IMR-90 (cell line): Measurements from ENCODE around the gene NTN4. TPM values are rescaled to one million over a fixed set of nuclear protein-coding genes. Genes with fewer than 3 reads are reported as not detected.
A peak's percentile ranks its signal among the peaks of the same experiment; 100 is the strongest.

Experiments
- ATAC-seq: fragments of 200-7000 bp; cut with Tn5 transposase; 2 replicates; pipeline ENCODE4 v1.9.1; 2020; ENCODE audit warnings: low read depth, mild to moderate bottlenecking, moderate library complexity
- BruUV-seq: library from RNA; stranded (reverse); fragments of 400-500 nt; replicated peaks from 2 replicates; lab custom pipeline; 2021; lab: Mats Ljungman, UMichigan
- CTCF ChIA-PET: fragments of 300-600 bp; formaldehyde crosslinking; extraction: SDS; loops from one replicate; lab custom pipeline; 2021; ENCODE audit warnings: antibody characterized with exemption; lab: Yijun Ruan, JAX
- POLR2A ChIA-PET: fragments of 300-600 bp; sonication (Branson Sonifier 250); formaldehyde crosslinking; loops from one replicate; lab custom pipeline; 2022; ENCODE audit warnings: antibody characterized with exemption; ENCODE audit not compliant: unreplicated experiment; lab: Charles Lee
- DNase-seq: peaks from one replicate; pipeline ENCODE4 v3.0.0; 2013
- H2AFZ ChIP-seq: replicated peaks from 2 replicates; pipeline ENCODE3; 2013; ENCODE audit warnings: low read length, mild to moderate bottlenecking; ENCODE audit not compliant: poor library complexity
- H2AK5ac ChIP-seq: 2 replicates; pipeline ENCODE4 v1.6.1; 2013; ENCODE audit warnings: low read depth, low read length, inconsistent platforms
- H2AK9ac ChIP-seq: replicated peaks from 2 replicates; pipeline ENCODE3; 2013; ENCODE audit warnings: mild to moderate bottlenecking, low read depth, low read length, moderate library complexity; ENCODE audit not compliant: poor library complexity
- H2BK120ac ChIP-seq: 2 replicates; pipeline ENCODE4 v1.6.1; 2013; ENCODE audit warnings: low read depth, low read length, inconsistent platforms
- H2BK15ac ChIP-seq: 3 replicates; pipeline ENCODE4 v1.6.1; 2013; ENCODE audit warnings: low read depth, low read length, inconsistent platforms
- H2BK20ac ChIP-seq: 2 replicates; pipeline ENCODE4 v1.6.1; 2013; ENCODE audit warnings: low read depth, mild to moderate bottlenecking, inconsistent platforms, low read length, moderate library complexity
- H2BK5ac ChIP-seq: 2 replicates; pipeline ENCODE4 v1.6.1; 2013; ENCODE audit warnings: mild to moderate bottlenecking, low read depth, low read length, inconsistent platforms; ENCODE audit not compliant: poor library complexity, severe bottlenecking
- H3K14ac ChIP-seq: replicated peaks from 2 replicates; pipeline ENCODE4 v1.6.1; 2013; ENCODE audit warnings: low read depth, low read length, inconsistent platforms
- H3K18ac ChIP-seq: 2 replicates; pipeline ENCODE4 v1.6.1; 2013; ENCODE audit warnings: low read depth, low read length, control low read depth
- H3K23ac ChIP-seq: 2 replicates; pipeline ENCODE4 v1.6.1; 2013; ENCODE audit warnings: low read depth, low read length, inconsistent platforms
- H3K27ac ChIP-seq: 2 replicates; pipeline ENCODE4 v1.5.1; 2013; ENCODE audit warnings: mild to moderate bottlenecking, control low read depth, low read length; ENCODE audit not compliant: insufficient read depth
- H3K27me3 ChIP-seq: 2 replicates; pipeline ENCODE4 v1.6.1; 2013; ENCODE audit warnings: low read length; ENCODE audit not compliant: control insufficient read depth, insufficient read depth
- H3K36me3 ChIP-seq: 2 replicates; pipeline ENCODE4 v1.6.1; 2013; ENCODE audit warnings: low read length, mixed read lengths; ENCODE audit not compliant: control insufficient read depth, insufficient read depth
- H3K4ac ChIP-seq: 2 replicates; pipeline ENCODE4 v1.6.1; 2013; ENCODE audit warnings: low read depth, low read length, inconsistent platforms
- H3K4me1 ChIP-seq: 2 replicates; pipeline ENCODE4 v1.6.1; 2013; ENCODE audit warnings: low read length, mixed read lengths; ENCODE audit not compliant: control insufficient read depth, insufficient read depth
- H3K4me2 ChIP-seq: 2 replicates; pipeline ENCODE4 v1.6.1; 2013; ENCODE audit warnings: low read depth, mild to moderate bottlenecking, control low read depth, low read length, moderate library complexity
- H3K4me3 ChIP-seq: 2 replicates; pipeline ENCODE4 v1.5.1; 2013; ENCODE audit warnings: low read depth, mild to moderate bottlenecking, control low read depth, low read length, moderate library complexity; ENCODE audit not compliant: insufficient read depth
- H3K56ac ChIP-seq: 2 replicates; pipeline ENCODE4 v1.6.1; 2013; ENCODE audit warnings: low read length, inconsistent platforms; ENCODE audit not compliant: insufficient read depth; ENCODE audit errors: extremely low read depth
- H3K79me1 ChIP-seq, 2 experiments: 2 replicates each; pipeline ENCODE4 v1.6.1; 2013; ENCODE audit warnings: low read length in 2 of 2, inconsistent platforms in 1 of 2, low read depth in 1 of 2
- H3K9ac ChIP-seq: 2 replicates; pipeline ENCODE4 v1.6.1; 2013; ENCODE audit warnings: low read depth, low read length, control low read depth
- H3K9me1 ChIP-seq: 2 replicates; pipeline ENCODE4 v1.6.1; 2013; ENCODE audit warnings: low read length, inconsistent platforms; ENCODE audit not compliant: insufficient read depth
- H3K9me3 ChIP-seq: 2 replicates; pipeline ENCODE4 v1.6.1; 2013; ENCODE audit warnings: low read length; ENCODE audit not compliant: control insufficient read depth, insufficient read depth
- H4K20me1 ChIP-seq: 2 replicates; pipeline ENCODE4 v1.6.1; 2013; ENCODE audit warnings: low read length, inconsistent platforms; ENCODE audit not compliant: insufficient read depth
- H4K5ac ChIP-seq: 2 replicates; pipeline ENCODE4 v1.6.1; 2013; ENCODE audit warnings: mild to moderate bottlenecking, low read depth, low read length, control low read depth
- H4K8ac ChIP-seq, 2 experiments: 2 replicates each; pipeline ENCODE4 v1.6.1; 2013; ENCODE audit warnings: low read depth in 2 of 2, low read length in 2 of 2, control low read depth in 1 of 2, inconsistent platforms in 1 of 2
- H4K91ac ChIP-seq: 2 replicates; pipeline ENCODE4 v1.6.1; 2013; ENCODE audit warnings: low read depth, low read length, inconsistent platforms; ENCODE audit not compliant: insufficient read depth
- BHLHE40 ChIP-seq: fragments of 150-350 bp; IDR thresholded peaks from 2 replicates; pipeline ENCODE4 v1.6.1; 2016; ENCODE audit warnings: mild to moderate bottlenecking, low read depth, low read length
- CEBPB ChIP-seq: IDR thresholded peaks from 2 replicates; pipeline ENCODE4 v1.6.1; 2012; ENCODE audit warnings: low read depth, low read length, improper control_type of control experiment
- CHD1 ChIP-seq: IDR thresholded peaks from 2 replicates; pipeline ENCODE4 v1.6.1; 2012; ENCODE audit warnings: low read depth, low read length, improper control_type of control experiment
- ELK1 ChIP-seq: fragments of 150-350 bp; IDR thresholded peaks from 2 replicates; pipeline ENCODE4 v1.6.1; 2016; ENCODE audit warnings: low read depth, mild to moderate bottlenecking, low read length, moderate library complexity, borderline replicate concordance
- FOS ChIP-seq: fragments of 150-350 bp; IDR thresholded peaks from 2 replicates; pipeline ENCODE4 v1.6.1; 2016; ENCODE audit warnings: low read depth, low read length
- POLR2A ChIP-seq: IDR thresholded peaks from 2 replicates; pipeline ENCODE4 v1.6.1; 2012; ENCODE audit warnings: mild to moderate bottlenecking, low read depth, low read length
- RCOR1 ChIP-seq: IDR thresholded peaks from 2 replicates; pipeline ENCODE4 v1.6.1; 2012; ENCODE audit warnings: mild to moderate bottlenecking, low read length, improper control_type of control experiment; ENCODE audit not compliant: insufficient replicate concordance
- SMC3 ChIP-seq: fragments of 150-350 bp; IDR thresholded peaks from 2 replicates; pipeline ENCODE4 v1.6.1; 2016; ENCODE audit warnings: low read depth, mild to moderate bottlenecking, antibody characterized with exemption, low read length, moderate library complexity
- WGBS, 2 experiments: methylation state at CpG; one replicate each; pipeline versions ENCODE4 v1.1.5 to v1.1.7; 2013; ENCODE audit warnings: missing lambda C conversion rate in 2 of 2; ENCODE audit not compliant: insufficient read length in 1 of 2; ENCODE audit errors: extremely low coverage in 2 of 2; 5-methylcytosine and 5-hydroxymethylcytosine counted together
- dilution Hi-C: fragments of 300-500 bp; cut with HindIII; formaldehyde crosslinking; loops from one replicate; pipeline ENCODE4 v1.14.3; 2018; ENCODE audit warnings: low sequenced_read_pairs; ENCODE audit not compliant: unreplicated experiment
- in situ Hi-C: fragments of 300-500 bp; cut with MboI; formaldehyde crosslinking; loops from 3 replicates; pipeline ENCODE4 v1.14.3; 2019; ENCODE audit warnings: low sequenced_read_pairs, inconsistent platforms, mixed read lengths
- intact Hi-C: fragments of 100-400 bp; cut with micrococcal nuclease; formaldehyde crosslinking; loops from 2 replicates; pipeline ENCODE4 v1.10.0; 2022
- polyA plus RNA-seq, 3 experiments: library from polyadenylated mRNA; depleted of rRNA; stranded (reverse); fragments of >200 nt; gene quantifications; 2 replicates each; pipeline ENCODE4 v1.2.3, GENCODE V29; 2012; ENCODE audit warnings: low replicate concordance in 1 of 3
- total RNA-seq: library from RNA; depleted of rRNA; stranded (reverse); fragments of >200 nt; gene quantifications from 2 replicates; pipeline ENCODE4 v1.2.3, GENCODE V29; 2012

The NTN4 gene
- total and polyA plus RNA-seq, 2 of the 4 experiments (the other 2 are of a cell fraction) = 54.6 to 56.6 TPM

DNA sequence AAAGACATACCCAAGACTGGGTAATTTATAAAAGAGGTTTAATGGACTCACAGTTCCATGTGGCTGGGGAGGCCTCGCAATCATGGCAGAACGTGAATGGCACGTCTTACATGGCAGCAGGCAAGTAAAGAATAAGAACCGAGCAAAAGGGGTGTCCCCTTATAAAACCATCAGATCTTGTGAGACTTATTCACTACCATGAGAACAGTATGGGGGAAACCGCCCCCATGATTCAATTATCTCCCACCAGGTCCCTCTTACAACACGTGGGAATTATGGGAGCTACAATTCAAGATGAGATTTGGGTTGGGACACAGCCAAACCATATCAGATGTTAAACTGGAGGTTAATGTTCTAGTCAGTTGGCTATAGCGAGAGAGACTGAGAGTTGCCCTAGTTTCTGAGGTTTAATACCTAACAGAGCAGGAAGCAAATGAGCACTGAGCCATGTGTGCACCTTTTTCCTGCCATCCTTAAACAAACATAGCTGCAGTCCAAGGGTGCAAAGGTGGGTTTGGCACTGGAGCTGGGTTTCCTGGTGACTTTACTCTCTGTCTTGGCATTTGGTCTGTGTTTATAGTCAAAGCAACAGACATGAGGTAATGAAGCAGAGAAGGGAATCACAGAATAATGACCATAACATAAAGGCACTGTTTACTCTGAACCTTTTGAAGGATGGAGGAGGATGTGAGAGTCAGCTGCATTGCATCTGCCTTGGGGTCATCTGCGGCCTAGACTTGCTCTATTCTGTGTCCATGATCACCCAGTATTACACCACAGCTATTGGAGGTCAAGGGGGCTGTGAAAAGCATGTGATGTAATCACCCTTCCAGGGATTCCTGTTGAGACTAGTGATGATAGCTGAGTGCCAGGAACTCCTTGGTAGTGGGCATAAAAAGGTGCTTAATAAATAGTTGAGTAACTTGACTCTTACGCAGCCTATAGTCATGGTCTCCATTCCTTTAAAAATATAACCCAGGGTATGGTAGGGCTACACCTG is 155.6 kb downstream of the NTN4 start:
- H3K18ac ChIP-seq = peak overlapping the region; percentile 72
- peaks cover 0 to 6% of the 10 kb centered on the region in 2 experiments; a peak in 2 of 4 replicates for H3K79me1 ChIP-seq
- H3K4ac ChIP-seq = peak overlapping the region; percentile 89
- H3K4me3 ChIP-seq = no peak overlapping the region
- dilution Hi-C loops (no loop called here), in situ Hi-C loops (no loop called here), intact Hi-C loops (no loop called here)
- H2BK120ac ChIP-seq = peak overlapping the region; percentile 91
- peak; percentile 91 for TF ChIP-seq CEBPB
- peak; percentile 51; the same call in 1 of the 2 replicates for TF ChIP-seq FOS
- TF ChIP-seq ELK1 = no peak
- TF ChIP-seq BHLHE40 = peak; percentile 51
- no peak for TF ChIP-seq SMC3
- TF ChIP-seq POLR2A = no peak
- peak; percentile 43 for TF ChIP-seq RCOR1
- no peak for TF ChIP-seq CHD1
- no peaks in the 10 kb centered on the region for H3K27me3 ChIP-seq
- POLR2A ChIA-PET = no interaction called here
- H3K36me3 ChIP-seq = no peaks in the 10 kb centered on the region
- DNase-seq (peak; percentile 94), ATAC-seq (peak; percentile 68)
- H3K56ac ChIP-seq = peak overlapping the region; percentile 42; the same call in 1 of the 2 replicates
- BruUV-seq = no TSS peak
- H2BK15ac ChIP-seq = peak overlapping the region; percentile 73; the same call in 2 of the 3 replicates
- H2AK5ac ChIP-seq = peak overlapping the region; percentile 97
- WGBS, 2 experiments = no CpG with 5 or more reads among the region's 9 CpGs
- H3K9ac ChIP-seq = no peak overlapping the region
- peak overlapping the region; percentile 85 for H2BK5ac ChIP-seq
- H4K20me1 ChIP-seq = no peaks in the 10 kb centered on the region
- H3K9me3 ChIP-seq = no peaks in the 10 kb centered on the region
- no peak overlapping the region for H3K4me2 ChIP-seq
- CTCF ChIA-PET = interaction anchor here (0.6 to 0.7 kb wide), 2 partner anchors 71 to 174 kb away, joined by 3 read pairs; no protein-coding TSS in a partner anchor
- H3K23ac ChIP-seq = peak overlapping the region; percentile 91
- peak overlapping the region; percentile 60 for H4K5ac ChIP-seq
- peaks cover 26% of the 10 kb centered on the region for H3K4me1 ChIP-seq
- H2BK20ac ChIP-seq = peak overlapping the region; percentile 98
- H3K14ac ChIP-seq = peak overlapping the region; percentile 84
- H3K27ac ChIP-seq = peak overlapping the region; percentile 67
- peak overlapping the region; percentile 94 for H4K91ac ChIP-seq
- peak overlapping the region; percentile 19 for H2AK9ac ChIP-seq
- H3K9me1 ChIP-seq = peaks cover 32% of the 10 kb centered on the region
- H4K8ac ChIP-seq = peak overlapping the region; percentile 3 to 90
- peak overlapping the region; percentile 28 for H2AFZ ChIP-seq
